MM.1S (cell line): ENCODE results near the gene PNPLA7.

Source experiments
- DNase-seq: peaks from one replicate; pipeline ENCODE4 v3.0.0-alpha.2; 2015
- H2AFZ ChIP-seq: fragments of 300-600 bp; sonication (generic); 2 replicates; pipeline ENCODE4 v1.6.0; 2016; ENCODE audit warnings: antibody characterized with exemption, low read length
- H3F3A ChIP-seq: fragments of 300-600 bp; sonication (generic); 2 replicates; pipeline ENCODE4 v1.6.1; 2016; ENCODE audit warnings: mild to moderate bottlenecking, antibody characterized with exemption, low read length, moderate library complexity, mixed read lengths; ENCODE audit not compliant: insufficient read depth
- H3K27ac ChIP-seq: fragments of 300-600 bp; sonication (generic); 2 replicates; pipeline ENCODE4 v1.5.1; 2016; ENCODE audit warnings: mild to moderate bottlenecking, low read length
- H3K27me3 ChIP-seq: fragments of 300-600 bp; sonication (generic); replicated peaks from 2 replicates; pipeline ENCODE4 v1.6.0; 2016; ENCODE audit warnings: low read length; ENCODE audit not compliant: insufficient read depth
- H3K36me3 ChIP-seq: fragments of 300-600 bp; sonication (generic); replicated peaks from 2 replicates; pipeline ENCODE4 v1.6.1; 2016; ENCODE audit warnings: mild to moderate bottlenecking, low read length, mixed read lengths; ENCODE audit not compliant: insufficient read depth
- H3K4me1 ChIP-seq: fragments of 300-600 bp; sonication (generic); 2 replicates; pipeline ENCODE4 v1.6.1; 2016; ENCODE audit warnings: low read length, mixed read lengths
- H3K4me2 ChIP-seq: fragments of 300-600 bp; sonication (generic); 2 replicates; pipeline ENCODE4 v1.6.0; 2016; ENCODE audit warnings: low read depth, low read length
- H3K4me3 ChIP-seq: fragments of 300-600 bp; sonication (generic); 2 replicates; pipeline ENCODE4 v1.5.1; 2016; ENCODE audit warnings: low read length, mixed read lengths
- H3K79me2 ChIP-seq: fragments of 300-600 bp; sonication (generic); 2 replicates; pipeline ENCODE4 v1.6.1; 2016; ENCODE audit warnings: mixed run types, low read length, mixed read lengths
- H3K9ac ChIP-seq: fragments of 300-600 bp; sonication (generic); 2 replicates; pipeline ENCODE4 v1.6.1; 2016; ENCODE audit warnings: low read length, mixed read lengths
- H3K9me2 ChIP-seq: fragments of 300-600 bp; sonication (generic); replicated peaks from 2 replicates; pipeline ENCODE4 v1.6.1; 2016; ENCODE audit warnings: mild to moderate bottlenecking, low read length, mixed read lengths; ENCODE audit not compliant: insufficient read depth
- H3K9me3 ChIP-seq: fragments of 300-600 bp; sonication (generic); replicated peaks from 2 replicates; pipeline ENCODE4 v1.6.1; 2016; ENCODE audit warnings: mild to moderate bottlenecking, low read length, mixed read lengths; ENCODE audit not compliant: insufficient read depth
- H4K20me1 ChIP-seq: fragments of 300-600 bp; sonication (generic); 2 replicates; pipeline ENCODE4 v1.6.1; 2016; ENCODE audit warnings: mild to moderate bottlenecking, low read length, moderate library complexity, mixed read lengths; ENCODE audit not compliant: insufficient read depth
- CTCF ChIP-seq: fragments of 300-600 bp; sonication (generic); IDR thresholded peaks from 2 replicates; pipeline ENCODE4 v1.5.1; 2016; ENCODE audit warnings: antibody characterized with exemption, low read length, mixed read lengths
- EZH2 ChIP-seq: fragments of 300-600 bp; sonication (generic); optimal IDR thresholded peaks from 2 replicates; pipeline ENCODE3; 2017; ENCODE audit warnings: low read depth, mild to moderate bottlenecking, antibody characterized with exemption, low read length, mixed read lengths
- EZH2phosphoT487 ChIP-seq: fragments of 300-600 bp; sonication (generic); IDR thresholded peaks from 2 replicates; pipeline ENCODE4 v1.6.1; 2018; ENCODE audit warnings: antibody characterized with exemption, low read length

The PNPLA7 gene

GRCh38 chr9:137509198-137509597 lies 41.0 kb downstream of the PNPLA7 start:
- no peaks in the 10 kb centered on the region for H4K20me1 ChIP-seq
- no peak overlapping the region for H3K27ac ChIP-seq
- no peak overlapping the region for H2AFZ ChIP-seq
- DNase-seq = no peak
- peaks cover 16% of the 10 kb centered on the region for H3F3A ChIP-seq
- no peaks in the 10 kb centered on the region for H3K9me3 ChIP-seq
- no peaks in the 10 kb centered on the region for H3K9me2 ChIP-seq
- H3K4me3 ChIP-seq = no peak overlapping the region
- no peaks in the 10 kb centered on the region for H3K36me3 ChIP-seq
- no peaks in the 10 kb centered on the region for H3K79me2 ChIP-seq
- peaks cover 15% of the 10 kb centered on the region for H3K27me3 ChIP-seq
- no peak overlapping the region for H3K4me2 ChIP-seq
- H3K9ac ChIP-seq = no peak overlapping the region
- TF ChIP-seq CTCF = no peak
- TF ChIP-seq EZH2 = no peak
- TF ChIP-seq EZH2phosphoT487 = no peak
- H3K4me1 ChIP-seq = peaks cover 17% of the 10 kb centered on the region

DNA sequence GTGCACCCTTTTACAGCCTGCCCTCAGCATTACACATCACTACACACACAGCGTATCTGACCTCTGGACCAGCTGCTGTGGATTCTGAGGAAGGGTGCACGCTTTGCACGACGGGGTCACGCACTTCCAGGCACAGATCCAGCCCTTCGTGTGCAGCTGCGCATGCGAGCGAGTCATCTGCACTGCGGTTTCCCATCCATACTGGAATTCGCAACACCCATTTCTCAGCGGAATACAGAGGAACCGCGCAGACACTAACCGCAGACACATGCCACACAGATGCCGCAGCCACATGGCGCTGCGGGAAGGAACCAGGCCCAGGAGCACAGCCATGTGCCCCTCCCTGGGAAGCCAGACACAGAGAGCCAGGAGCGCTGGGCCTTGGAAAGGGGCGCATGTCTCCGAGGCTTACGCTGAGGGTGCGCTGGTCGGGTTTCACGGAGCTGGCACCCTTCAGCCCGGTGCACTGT lies 43.5 kb downstream of the PNPLA7 start:
- Histone ChIP-seq H4K20me1 (no peaks in the 10 kb centered on the region), H3K36me3 (no peaks in the 10 kb centered on the region)
- TF ChIP-seq EZH2phosphoT487 (no peak), EZH2 (no peak), CTCF (no peak)

GRCh38 chr9:137506274-137506673 lies 43.9 kb downstream of the PNPLA7 start:
- no peak overlapping the region for H3K27ac ChIP-seq
- H3K27me3 ChIP-seq = peaks cover 20% of the 10 kb centered on the region
- no peak overlapping the region for H3K4me2 ChIP-seq
- H4K20me1 ChIP-seq = no peaks in the 10 kb centered on the region
- TF ChIP-seq CTCF (no peak), EZH2phosphoT487 (no peak), EZH2 (no peak)
- DNase-seq = no peak
- H3K4me3 ChIP-seq = no peak overlapping the region
- no peak overlapping the region for H3K9ac ChIP-seq
- H2AFZ ChIP-seq = no peak overlapping the region
- H3F3A ChIP-seq = no peaks in the 10 kb centered on the region
- H3K9me3 ChIP-seq = no peaks in the 10 kb centered on the region
- H3K4me1 ChIP-seq = no peaks in the 10 kb centered on the region
- H3K9me2 ChIP-seq = no peaks in the 10 kb centered on the region
- H3K36me3 ChIP-seq = no peaks in the 10 kb centered on the region
- H3K79me2 ChIP-seq = no peaks in the 10 kb centered on the region

More for the DNA sequence above, 43.5 kb downstream of the PNPLA7 start:
- Histone ChIP-seq H3K9ac (no peak overlapping the region), H3K9me3 (no peaks in the 10 kb centered on the region), H2AFZ (no peak overlapping the region), H3K4me1 (no peaks in the 10 kb centered on the region), H3F3A (no peaks in the 10 kb centered on the region), H3K79me2 (no peaks in the 10 kb centered on the region), H3K4me3 (no peak overlapping the region), H3K4me2 (no peak overlapping the region), H3K27me3 (peaks cover 16% of the 10 kb centered on the region), H3K9me2 (no peaks in the 10 kb centered on the region), H3K27ac (no peak overlapping the region)
- DNase-seq = no peak
